A673 (cell line): ENCODE results near the gene JAG2.

Experiments
- EZH2 ChIP-seq: fragments of 200-600 bp; sonication (generic); IDR thresholded peaks from 2 replicates; pipeline ENCODE4 v1.6.1; 2017; ENCODE audit warnings: borderline replicate concordance, low read depth, mild to moderate bottlenecking, mixed read lengths, antibody characterized with exemption, low read length; ENCODE audit not compliant: poor library complexity, severe bottlenecking
- TF ChIP-seq, protein P1 (sequence below): fragments of 300-800, 200-600 bp; sonication (generic); conservative IDR thresholded peaks from 2 replicates; pipeline ENCODE4 v1.5.1; 2017; ENCODE audit warnings: low read depth, mild to moderate bottlenecking, antibody characterized with exemption, low read length, moderate library complexity, mixed read lengths

DNA sequence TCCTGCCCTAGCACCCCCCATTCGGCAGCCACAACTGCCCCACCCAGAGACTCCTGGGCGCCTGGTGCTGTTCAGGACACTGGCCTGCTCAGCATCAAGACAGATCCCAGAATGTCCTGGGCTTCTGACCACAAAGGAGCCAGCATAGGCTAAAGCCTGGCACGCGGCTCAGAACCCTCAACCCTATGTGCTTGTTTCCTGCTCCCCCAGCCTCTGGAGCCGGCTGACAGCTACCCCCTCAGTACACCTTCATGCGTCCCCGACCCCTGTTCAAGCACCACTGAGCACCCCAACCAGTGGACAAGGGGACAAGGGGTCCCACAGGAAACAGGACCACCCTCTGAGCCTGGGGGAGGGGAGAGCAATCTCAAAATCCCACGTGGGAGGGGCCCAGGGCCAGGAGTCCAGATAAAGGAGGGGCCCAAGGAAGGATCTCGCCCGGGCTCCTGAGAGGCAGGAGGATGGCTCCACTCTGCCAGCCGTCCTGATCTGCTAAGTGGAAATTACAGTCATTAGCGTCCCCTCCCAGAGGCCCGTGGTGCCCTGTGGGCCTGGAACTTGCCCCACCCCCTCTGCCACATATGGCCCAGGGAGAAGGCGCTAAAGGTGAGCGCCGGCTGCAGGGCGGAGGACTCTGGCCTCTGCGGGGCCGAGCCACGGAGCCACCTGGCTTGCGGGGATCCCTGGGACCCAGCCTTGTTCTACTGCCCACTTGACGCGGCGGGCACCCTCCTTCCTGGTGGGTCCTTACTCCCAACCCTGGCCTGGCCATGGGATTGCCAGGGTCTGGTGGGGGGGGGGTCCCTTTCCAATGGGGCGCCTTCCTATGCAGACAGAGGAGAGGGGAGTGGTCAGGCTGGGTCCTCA is 76.2 kb downstream of the JAG2 start:
- TF ChIP-seq, protein P1, sequence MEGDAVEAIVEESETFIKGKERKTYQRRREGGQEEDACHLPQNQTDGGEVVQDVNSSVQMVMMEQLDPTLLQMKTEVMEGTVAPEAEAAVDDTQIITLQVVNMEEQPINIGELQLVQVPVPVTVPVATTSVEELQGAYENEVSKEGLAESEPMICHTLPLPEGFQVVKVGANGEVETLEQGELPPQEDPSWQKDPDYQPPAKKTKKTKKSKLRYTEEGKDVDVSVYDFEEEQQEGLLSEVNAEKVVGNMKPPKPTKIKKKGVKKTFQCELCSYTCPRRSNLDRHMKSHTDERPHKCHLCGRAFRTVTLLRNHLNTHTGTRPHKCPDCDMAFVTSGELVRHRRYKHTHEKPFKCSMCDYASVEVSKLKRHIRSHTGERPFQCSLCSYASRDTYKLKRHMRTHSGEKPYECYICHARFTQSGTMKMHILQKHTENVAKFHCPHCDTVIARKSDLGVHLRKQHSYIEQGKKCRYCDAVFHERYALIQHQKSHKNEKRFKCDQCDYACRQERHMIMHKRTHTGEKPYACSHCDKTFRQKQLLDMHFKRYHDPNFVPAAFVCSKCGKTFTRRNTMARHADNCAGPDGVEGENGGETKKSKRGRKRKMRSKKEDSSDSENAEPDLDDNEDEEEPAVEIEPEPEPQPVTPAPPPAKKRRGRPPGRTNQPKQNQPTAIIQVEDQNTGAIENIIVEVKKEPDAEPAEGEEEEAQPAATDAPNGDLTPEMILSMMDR: no peak
- TF ChIP-seq EZH2: no peak
